ENCODE results near the gene NPEPPS.

NPEPPS gene

DNA sequence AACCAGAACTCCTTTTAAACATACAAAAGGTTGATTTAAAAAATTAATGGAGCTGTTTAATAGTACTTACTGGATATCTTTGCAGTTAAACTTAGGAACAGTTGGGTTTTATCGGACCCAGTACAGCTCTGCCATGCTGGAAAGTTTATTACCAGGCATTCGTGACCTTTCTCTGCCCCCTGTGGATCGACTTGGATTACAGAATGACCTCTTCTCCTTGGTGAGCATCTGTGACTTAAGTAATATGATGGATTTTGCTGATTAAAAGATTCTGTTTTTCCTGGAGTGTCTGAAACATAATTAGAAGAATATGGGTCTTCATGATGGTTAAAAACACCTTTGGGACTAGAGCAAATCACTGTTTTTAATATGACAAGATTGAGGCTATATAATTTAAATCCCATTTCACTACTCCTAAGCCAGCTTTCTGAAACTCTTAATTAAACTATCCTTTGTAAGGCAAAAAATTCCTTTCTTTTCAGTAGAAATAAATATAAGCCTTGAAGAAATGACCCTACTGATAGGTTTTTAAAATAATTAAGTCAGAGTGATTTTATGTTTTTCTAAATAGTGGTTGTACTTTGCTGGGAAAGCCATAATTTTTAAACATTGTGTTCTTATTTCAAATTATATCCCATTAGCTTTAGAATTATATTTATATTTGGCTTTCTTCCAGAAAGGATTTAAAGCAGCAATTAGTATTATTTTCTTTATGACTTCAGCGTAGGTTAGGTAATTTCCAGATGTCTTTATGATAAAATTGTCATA lies 73.1 kb downstream of the NPEPPS start:
- H3K4me1 ChIP-seq (ENCODE audit: control extremely low read depth in 1 of 4, control insufficient read depth in 4 of 4, insufficient read depth in 4 of 4, low read length in 3 of 4), result no peaks in the 10 kb centered on the region
- no peaks in the 10 kb centered on the region for H3K9me3 ChIP-seq (ENCODE audit: control extremely low read depth in 1 of 5, control insufficient read depth in 4 of 5, insufficient read depth in 2 of 5, low read depth in 1 of 5, low read length in 4 of 5)
- no peak for DNase-seq
- H3K27ac ChIP-seq (ENCODE audit: insufficient read depth in 1 of 2, low read depth in 1 of 2, low read length in 2 of 2, poor library complexity in 1 of 2, severe bottlenecking in 2 of 2), result no peak overlapping the region
- H3K4me3 ChIP-seq (ENCODE audit: control insufficient read depth in 1 of 7, extremely low read depth in 1 of 7, insufficient read depth in 4 of 7, low read depth in 2 of 7, low read length in 6 of 7), result no peak overlapping the region
- no peaks in the 10 kb centered on the region for H3K27me3 ChIP-seq (replicated peaks in 2 of 5; ENCODE audit: control insufficient read depth in 4 of 5, insufficient read depth in 5 of 5, low read length in 4 of 5)
- ChIA-PET POLR2A (no interaction called here), CTCF (interaction anchor here (0.9 to 1.7 kb wide), 2 partner anchors 11 to 14 kb away, joined by 3 to 5 read pairs; no protein-coding TSS in a partner anchor)
- peaks cover 18 to 63% (median 46%) of the 10 kb centered on the region in 4 experiments for H3K36me3 ChIP-seq (ENCODE audit: control insufficient read depth in 4 of 4, insufficient read depth in 4 of 4, low read length in 3 of 4)
- 100% methylated on average over 2 of the region's 4 CpGs for WGBS (ENCODE audit: insufficient coverage)

DNA sequence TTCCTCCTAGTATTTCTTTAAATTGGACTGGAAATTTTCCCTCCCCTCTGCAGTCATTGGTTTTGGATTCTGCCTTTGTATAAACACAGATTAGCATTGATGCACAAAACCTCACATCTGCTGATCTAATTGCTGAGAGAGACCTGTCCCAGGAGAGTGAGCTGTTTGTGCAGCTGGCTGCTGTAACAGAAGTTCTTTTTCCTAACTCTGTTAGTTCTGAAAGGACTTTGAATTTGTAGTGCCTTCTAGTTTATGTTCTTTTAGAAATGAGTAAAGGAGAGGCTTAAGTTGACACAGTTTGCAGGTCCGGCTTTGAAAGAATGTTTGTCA lies 73.7 kb downstream of the NPEPPS start:
- peaks cover 14 to 60% (median 44%) of the 10 kb centered on the region in 4 experiments for H3K36me3 ChIP-seq (ENCODE audit: control insufficient read depth in 4 of 4, insufficient read depth in 4 of 4, low read length in 3 of 4)
- no peak for DNase-seq
- H3K27me3 ChIP-seq (replicated peaks in 2 of 5; ENCODE audit: control insufficient read depth in 4 of 5, insufficient read depth in 5 of 5, low read length in 4 of 5), result no peaks in the 10 kb centered on the region
- H3K9me3 ChIP-seq (ENCODE audit: control extremely low read depth in 1 of 5, control insufficient read depth in 4 of 5, insufficient read depth in 2 of 5, low read depth in 1 of 5, low read length in 4 of 5), result no peaks in the 10 kb centered on the region
- WGBS (ENCODE audit: insufficient coverage), result no CpG with 5 or more reads among the region's 1 CpG
- no peak overlapping the region for H3K4me3 ChIP-seq (ENCODE audit: control insufficient read depth in 1 of 7, extremely low read depth in 1 of 7, insufficient read depth in 4 of 7, low read depth in 2 of 7, low read length in 6 of 7)
- ChIA-PET CTCF (interaction anchor here (0.6 to 1.7 kb wide), 2 partner anchors 11 to 14 kb away, joined by 4 to 5 read pairs; no protein-coding TSS in a partner anchor), POLR2A (no interaction called here)
- no peak overlapping the region for H3K27ac ChIP-seq (ENCODE audit: insufficient read depth in 1 of 2, low read depth in 1 of 2, low read length in 2 of 2, poor library complexity in 1 of 2, severe bottlenecking in 2 of 2)
- H3K4me1 ChIP-seq (ENCODE audit: control extremely low read depth in 1 of 4, control insufficient read depth in 4 of 4, insufficient read depth in 4 of 4, low read length in 3 of 4), result no peaks in the 10 kb centered on the region

GRCh38 chr17:47605011-47605410 lies 74.1 kb downstream of the NPEPPS start:
- POLR2A ChIA-PET, result no interaction called here
- H3K9me3 ChIP-seq (ENCODE audit: control extremely low read depth in 1 of 5, control insufficient read depth in 4 of 5, insufficient read depth in 2 of 5, low read depth in 1 of 5, low read length in 4 of 5), result no peaks in the 10 kb centered on the region
- H3K27ac ChIP-seq (ENCODE audit: insufficient read depth in 1 of 2, low read depth in 1 of 2, low read length in 2 of 2, poor library complexity in 1 of 2, severe bottlenecking in 2 of 2), result no peak overlapping the region
- H3K36me3 ChIP-seq (ENCODE audit: control insufficient read depth in 4 of 4, insufficient read depth in 4 of 4, low read length in 3 of 4), result peaks cover 13 to 57% (median 40%) of the 10 kb centered on the region in 4 experiments
- no peaks in the 10 kb centered on the region for H3K4me1 ChIP-seq (ENCODE audit: control extremely low read depth in 1 of 4, control insufficient read depth in 4 of 4, insufficient read depth in 4 of 4, low read length in 3 of 4)
- CTCF ChIA-PET, result interaction anchor here (0.6 kb wide), 1 partner anchor 11 kb away, joined by 4 read pairs; no protein-coding TSS in a partner anchor
- no peaks in the 10 kb centered on the region for H3K27me3 ChIP-seq (replicated peaks in 2 of 5; ENCODE audit: control insufficient read depth in 4 of 5, insufficient read depth in 5 of 5, low read length in 4 of 5)
- H3K4me3 ChIP-seq (ENCODE audit: control insufficient read depth in 1 of 7, extremely low read depth in 1 of 7, insufficient read depth in 4 of 7, low read depth in 2 of 7, low read length in 6 of 7), result no peak overlapping the region
- DNase-seq, result no peak
- WGBS (ENCODE audit: insufficient coverage), result no CpG with 5 or more reads among the region's 1 CpG

DNA sequence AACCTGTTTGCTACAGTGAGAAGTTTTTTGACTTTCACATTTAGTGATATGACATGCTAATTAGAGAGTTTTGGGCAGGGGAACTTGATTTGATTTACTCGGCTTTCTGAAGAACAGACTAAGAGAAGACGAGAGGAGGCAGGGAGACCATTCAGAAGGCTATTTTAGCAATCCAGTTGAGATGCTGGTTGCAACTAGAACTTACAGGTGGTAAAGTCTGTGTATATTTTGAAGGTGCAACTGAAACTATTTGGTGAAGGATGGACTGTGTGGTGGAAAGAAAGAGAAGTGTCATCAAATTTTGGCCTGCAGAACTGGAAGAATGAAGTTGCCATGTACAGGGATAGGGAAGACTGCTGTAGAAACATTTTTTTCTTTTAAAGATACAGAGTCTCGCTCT lies 76.6 kb downstream of the NPEPPS start:
- no peaks in the 10 kb centered on the region for H3K4me1 ChIP-seq (ENCODE audit: control extremely low read depth in 1 of 4, control insufficient read depth in 4 of 4, insufficient read depth in 4 of 4, low read length in 3 of 4)
- WGBS (ENCODE audit: insufficient coverage), result 92% methylated on average over 3 of the region's 3 CpGs
- no peaks in the 10 kb centered on the region for H3K27me3 ChIP-seq (replicated peaks in 2 of 5; ENCODE audit: control insufficient read depth in 4 of 5, insufficient read depth in 5 of 5, low read length in 4 of 5)
- H3K9me3 ChIP-seq (ENCODE audit: control extremely low read depth in 1 of 5, control insufficient read depth in 4 of 5, insufficient read depth in 2 of 5, low read depth in 1 of 5, low read length in 4 of 5), result no peaks in the 10 kb centered on the region
- H3K4me3 ChIP-seq (ENCODE audit: control insufficient read depth in 1 of 7, extremely low read depth in 1 of 7, insufficient read depth in 4 of 7, low read depth in 2 of 7, low read length in 6 of 7), result no peak overlapping the region
- DNase-seq, result no peak
- ChIA-PET CTCF (interaction anchor here (2.0 kb wide), 1 partner anchor 11 kb away, joined by 6 read pairs; no protein-coding TSS in a partner anchor), POLR2A (no interaction called here)
- no peak overlapping the region for H3K27ac ChIP-seq (ENCODE audit: insufficient read depth in 1 of 2, low read depth in 1 of 2, low read length in 2 of 2, poor library complexity in 1 of 2, severe bottlenecking in 2 of 2)
- peaks cover 4 to 47% (median 27%) of the 10 kb centered on the region in 4 experiments for H3K36me3 ChIP-seq (ENCODE audit: control insufficient read depth in 4 of 4, insufficient read depth in 4 of 4, low read length in 3 of 4)

- peaks cover 4 to 43% (median 31%) of the 10 kb centered on the region in 4 experiments for H3K36me3 ChIP-seq (ENCODE audit: control insufficient read depth in 4 of 4, insufficient read depth in 4 of 4, low read length in 3 of 4)
- no peaks in the 10 kb centered on the region for H3K4me1 ChIP-seq (ENCODE audit: control extremely low read depth in 1 of 4, control insufficient read depth in 4 of 4, insufficient read depth in 4 of 4, low read length in 3 of 4)
- ChIA-PET CTCF (interaction anchor here (0.9 to 1.3 kb wide), 2 partner anchors 8 to 13 kb away, joined by 3 read pairs; no protein-coding TSS in a partner anchor), POLR2A (no interaction called here)
- no peak overlapping the region for H3K27ac ChIP-seq (ENCODE audit: insufficient read depth in 1 of 2, low read depth in 1 of 2, low read length in 2 of 2, poor library complexity in 1 of 2, severe bottlenecking in 2 of 2)
- WGBS (ENCODE audit: insufficient coverage), result 96% methylated on average over 3 of the region's 5 CpGs
- no peak for DNase-seq
- H3K27me3 ChIP-seq (replicated peaks in 2 of 5; ENCODE audit: control insufficient read depth in 4 of 5, insufficient read depth in 5 of 5, low read length in 4 of 5), result no peaks in the 10 kb centered on the region
- no peaks in the 10 kb centered on the region for H3K9me3 ChIP-seq (ENCODE audit: control extremely low read depth in 1 of 5, control insufficient read depth in 4 of 5, insufficient read depth in 2 of 5, low read depth in 1 of 5, low read length in 4 of 5)
- no peak overlapping the region for H3K4me3 ChIP-seq (ENCODE audit: control insufficient read depth in 1 of 7, extremely low read depth in 1 of 7, insufficient read depth in 4 of 7, low read depth in 2 of 7, low read length in 6 of 7)
Measured at GRCh38 chr17:47611372-47612350, 80.8 kb downstream of the NPEPPS start.

DNA sequence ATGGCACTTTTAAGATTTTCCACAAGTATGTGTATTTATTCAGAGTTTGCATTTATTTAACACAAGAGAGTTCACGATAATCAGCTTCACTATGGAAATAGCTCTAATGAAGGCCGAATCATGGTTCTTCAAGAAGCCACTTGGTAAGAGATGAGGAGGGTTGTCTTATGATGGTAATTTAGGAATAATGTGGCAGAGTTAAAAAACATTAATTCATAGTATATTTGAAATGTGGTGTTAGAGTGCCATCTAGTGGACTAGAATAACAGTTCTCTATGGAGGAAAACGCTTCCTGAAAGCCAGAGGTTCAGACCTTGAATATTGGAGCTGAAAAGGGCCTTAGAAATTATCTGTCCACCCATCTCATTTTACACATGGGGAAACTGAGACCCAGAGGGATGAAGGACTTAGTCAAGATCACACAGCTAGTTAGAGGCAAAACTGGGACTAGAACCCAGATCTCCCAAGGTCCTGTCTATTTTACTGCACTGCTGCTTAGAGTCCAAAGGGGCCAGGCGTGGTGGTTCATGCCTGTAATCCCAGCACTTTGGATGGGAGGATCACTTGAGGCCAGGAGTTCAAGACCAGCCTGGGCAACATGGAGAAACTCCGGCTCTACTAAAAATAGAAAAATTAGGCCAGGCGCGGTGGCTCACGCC lies 85.0 kb downstream of the NPEPPS start:
- Histone ChIP-seq H3K9me3 (ENCODE audit: control extremely low read depth in 1 of 5, control insufficient read depth in 4 of 5, insufficient read depth in 2 of 5, low read depth in 1 of 5, low read length in 4 of 5) (no peaks in the 10 kb centered on the region), H3K36me3 (ENCODE audit: control insufficient read depth in 4 of 4, insufficient read depth in 4 of 4, low read length in 3 of 4) (peaks cover 2 to 52% (median 33%) of the 10 kb centered on the region in 4 experiments), H3K27me3 (replicated peaks in 2 of 5; ENCODE audit: control insufficient read depth in 4 of 5, insufficient read depth in 5 of 5, low read length in 4 of 5) (no peaks in the 10 kb centered on the region), H3K4me1 (ENCODE audit: control extremely low read depth in 1 of 4, control insufficient read depth in 4 of 4, insufficient read depth in 4 of 4, low read length in 3 of 4) (no peaks in the 10 kb centered on the region), H3K27ac (ENCODE audit: insufficient read depth in 1 of 2, low read depth in 1 of 2, low read length in 2 of 2, poor library complexity in 1 of 2, severe bottlenecking in 2 of 2) (no peak overlapping the region), H3K4me3 (ENCODE audit: control insufficient read depth in 1 of 7, extremely low read depth in 1 of 7, insufficient read depth in 4 of 7, low read depth in 2 of 7, low read length in 6 of 7) (no peak overlapping the region)
- ChIA-PET POLR2A (no interaction called here), CTCF (interaction anchor here (0.7 to 3.5 kb wide), 15 partner anchors 9 to 673 kb away, joined by 3 to 14 read pairs (median 3); no protein-coding TSS in a partner anchor)
- peak; percentile 55 to 72 (median 63) for DNase-seq
- 99% methylated on average over 6 of the region's 8 CpGs for WGBS (ENCODE audit: insufficient coverage)

All from common myeloid progenitor, CD34-positive (primary cell).